ENCODE measurements around the gene MYO3B.

MYO3B gene

GRCh38 chr2:170190172-170190571 is 12.2 kb downstream of the MYO3B start:
- no peak for TF ChIP-seq CTCF (IDR thresholded peaks at IDR 0.05; ENCODE audit: insufficient read depth, low read length, missing control alignments)
- POLR2A ChIA-PET = no interaction called here
- CTCF ChIA-PET = no interaction called here
- no peak overlapping the region for H3K4me3 ChIP-seq (ENCODE audit: low read depth, low read length)
- DNase-seq (ENCODE audit: low read depth, low spot score) = no peak

- H3K4me3 ChIP-seq (ENCODE audit: low read depth, low read length) = no peak overlapping the region
- ChIA-PET POLR2A (no interaction called here), CTCF (no interaction called here)
- no peak for TF ChIP-seq CTCF (IDR thresholded peaks at IDR 0.05; ENCODE audit: insufficient read depth, low read length, missing control alignments)
- no peak for DNase-seq (ENCODE audit: low read depth, low spot score)
These were observed 13.4 kb downstream of the MYO3B start for GRCh38 chr2:170191166-170191866.

GRCh38 chr2:170196963-170197362 is 19.0 kb downstream of the MYO3B start:
- CTCF ChIA-PET = no interaction called here
- POLR2A ChIA-PET = no interaction called here
- DNase-seq (ENCODE audit: low read depth, low spot score) = no peak
- no peak for TF ChIP-seq CTCF (IDR thresholded peaks at IDR 0.05; ENCODE audit: insufficient read depth, low read length, missing control alignments)
- H3K4me3 ChIP-seq (ENCODE audit: low read depth, low read length) = no peak overlapping the region

- POLR2A ChIA-PET = no interaction called here
- no peak for TF ChIP-seq CTCF (IDR thresholded peaks at IDR 0.05; ENCODE audit: insufficient read depth, low read length, missing control alignments)
- no peak for DNase-seq (ENCODE audit: low read depth, low spot score)
- CTCF ChIA-PET = no interaction called here
- H3K4me3 ChIP-seq (ENCODE audit: low read depth, low read length) = no peak overlapping the region
These were observed 23.3 kb downstream of the MYO3B start for GRCh38 chr2:170201275-170201674.

- no peak for TF ChIP-seq CTCF (IDR thresholded peaks at IDR 0.05; ENCODE audit: insufficient read depth, low read length, missing control alignments)
- H3K4me3 ChIP-seq (ENCODE audit: low read depth, low read length) = no peak overlapping the region
- POLR2A ChIA-PET = no interaction called here
- DNase-seq (ENCODE audit: low read depth, low spot score) = no peak
- CTCF ChIA-PET = no interaction called here
These were observed 23.9 kb downstream of the MYO3B start for GRCh38 chr2:170201734-170202393.

- DNase-seq (ENCODE audit: low read depth, low spot score) = no peak
- CTCF ChIA-PET = no interaction called here
- POLR2A ChIA-PET = no interaction called here
- H3K4me3 ChIP-seq (ENCODE audit: low read depth, low read length) = no peak overlapping the region
- TF ChIP-seq CTCF (IDR thresholded peaks at IDR 0.05; ENCODE audit: insufficient read depth, low read length, missing control alignments) = no peak
These were observed 24.5 kb downstream of the MYO3B start for GRCh38 chr2:170202437-170202836.

All from AG04449 (cell line).